H9 (cell line): Measurements from ENCODE around the gene RNPEP. TPM values are rescaled to one million over a fixed set of nuclear protein-coding genes. Genes with fewer than 3 reads are reported as not detected.
A peak's percentile ranks its signal among the peaks of the same experiment; 100 is the strongest.

Experiments
- DNase-seq: peaks from one replicate; pipeline ENCODE4 v3.0.0-alpha.2; 2017
- H2AFZ ChIP-seq: one replicate; pipeline ENCODE4 v1.6.1; 2013; ENCODE audit warnings: mild to moderate bottlenecking, low read length, control low read depth, moderate library complexity
- H2AK5ac ChIP-seq: 2 replicates; pipeline ENCODE4 v1.6.1; 2013; ENCODE audit warnings: low read length, control low read depth, mixed read lengths; ENCODE audit not compliant: insufficient read length
- H2BK120ac ChIP-seq: one replicate; pipeline ENCODE4 v1.6.1; 2013; ENCODE audit warnings: low read depth, mild to moderate bottlenecking, low read length, control low read depth, inconsistent platforms; ENCODE audit not compliant: poor library complexity, severe bottlenecking
- H2BK12ac ChIP-seq: 2 replicates; pipeline ENCODE4 v1.6.1; 2013; ENCODE audit warnings: low read length, control low read depth, mixed read lengths, low read depth; ENCODE audit not compliant: insufficient read length
- H2BK15ac ChIP-seq: 2 replicates; pipeline ENCODE4 v1.6.1; 2013; ENCODE audit warnings: low read depth, low read length, control low read depth
- H2BK20ac ChIP-seq: one replicate; pipeline ENCODE4 v1.6.1; 2013; ENCODE audit warnings: low read depth, mild to moderate bottlenecking, low read length, control low read depth, inconsistent platforms; ENCODE audit not compliant: poor library complexity, severe bottlenecking
- H2BK5ac ChIP-seq: 2 replicates; pipeline ENCODE4 v1.6.1; 2013; ENCODE audit warnings: low read length, control low read depth, mixed read lengths; ENCODE audit not compliant: insufficient read length
- H3K14ac ChIP-seq: 2 replicates; pipeline ENCODE4 v1.6.1; 2013; ENCODE audit warnings: low read length, control low read depth; ENCODE audit not compliant: insufficient read depth
- H3K18ac ChIP-seq: 2 replicates; pipeline ENCODE4 v1.6.1; 2013; ENCODE audit warnings: low read depth, mild to moderate bottlenecking, mixed read lengths, low read length, control low read depth; ENCODE audit not compliant: insufficient read length
- H3K23ac ChIP-seq: 2 replicates; pipeline ENCODE4 v1.6.1; 2013; ENCODE audit warnings: low read length, control low read depth, mixed read lengths, low read depth; ENCODE audit not compliant: insufficient read length
- H3K23me2 ChIP-seq: 2 replicates; pipeline ENCODE4 v1.6.1; 2013; ENCODE audit warnings: low read depth, mild to moderate bottlenecking, mixed read lengths, low read length, control low read depth; ENCODE audit not compliant: insufficient read length, poor library complexity, severe bottlenecking
- H3K27ac ChIP-seq: 2 replicates; pipeline ENCODE4 v1.5.1; 2013; ENCODE audit warnings: low read length, control low read depth, mixed read lengths, low read depth; ENCODE audit not compliant: insufficient read length
- H3K27me3 ChIP-seq: 2 replicates; pipeline ENCODE4 v1.6.1; 2013; ENCODE audit warnings: low read length, control low read depth, inconsistent platforms; ENCODE audit not compliant: insufficient read depth
- H3K4ac ChIP-seq: 2 replicates; pipeline ENCODE4 v1.6.1; 2013; ENCODE audit warnings: low read depth, mild to moderate bottlenecking, control low read depth, inconsistent platforms, low read length, moderate library complexity
- H3K4me1 ChIP-seq: 2 replicates; pipeline ENCODE4 v1.6.1; 2013; ENCODE audit warnings: low read length, control low read depth, inconsistent platforms; ENCODE audit not compliant: insufficient read depth
- H3K4me2 ChIP-seq: 2 replicates; pipeline ENCODE4 v1.6.1; 2013; ENCODE audit warnings: low read length, control low read depth, mixed read lengths; ENCODE audit not compliant: insufficient read length, insufficient read depth
- H3K56ac ChIP-seq: 2 replicates; pipeline ENCODE4 v1.6.1; 2013; ENCODE audit warnings: low read depth, mild to moderate bottlenecking, mixed read lengths, low read length, control low read depth; ENCODE audit not compliant: insufficient read length
- H3K79me1 ChIP-seq: 2 replicates; pipeline ENCODE4 v1.6.1; 2013; ENCODE audit warnings: low read depth, mild to moderate bottlenecking, moderate library complexity, low read length, control low read depth, inconsistent platforms; ENCODE audit not compliant: insufficient read depth, poor library complexity, severe bottlenecking
- H3K79me2 ChIP-seq: 2 replicates; pipeline ENCODE4 v1.6.1; 2013; ENCODE audit warnings: low read length, control low read depth, inconsistent platforms; ENCODE audit not compliant: insufficient read depth
- H3K9ac ChIP-seq: 2 replicates; pipeline ENCODE4 v1.6.1; 2013; ENCODE audit warnings: low read length, control low read depth, mixed read lengths; ENCODE audit not compliant: insufficient read length; ENCODE audit errors: extremely low read depth
- H3K9me3 ChIP-seq: one replicate; pipeline ENCODE4 v1.6.1; 2013; ENCODE audit warnings: low read depth, low read length, inconsistent platforms; ENCODE audit not compliant: control insufficient read depth
- H3T11ph ChIP-seq: one replicate; pipeline ENCODE4 v1.6.1; 2013; ENCODE audit warnings: mild to moderate bottlenecking, low read length, control low read depth, inconsistent platforms
- H4K20me1 ChIP-seq: one replicate; pipeline ENCODE4 v1.6.1; 2013; ENCODE audit not compliant: control insufficient read depth, insufficient read length, insufficient read depth
- H4K5ac ChIP-seq: 2 replicates; pipeline ENCODE4 v1.6.1; 2013; ENCODE audit warnings: low read depth, mild to moderate bottlenecking, mixed read lengths, low read length, control low read depth; ENCODE audit not compliant: insufficient read length
- H4K8ac ChIP-seq: replicated peaks from 2 replicates; pipeline ENCODE4 v1.6.1; 2013; ENCODE audit warnings: low read length, control low read depth, mixed read lengths, low read depth; ENCODE audit not compliant: insufficient read length
- H4K91ac ChIP-seq: 2 replicates; pipeline ENCODE4 v1.6.1; 2013; ENCODE audit warnings: low read depth, mild to moderate bottlenecking, moderate library complexity, mixed read lengths, low read length, control low read depth; ENCODE audit not compliant: insufficient read length
- H3K27ac Mint-ChIP-seq, 3 experiments: 2 replicates in 2 of 3; 3 replicates in 1 of 3; pipeline ENCODE4 v1.8.0; 2020 to 2021; ENCODE audit warnings: mixed read lengths in 3 of 3, mild to moderate bottlenecking in 1 of 3, moderate library complexity in 1 of 3
- H3K27me3 Mint-ChIP-seq: 2 replicates; pipeline ENCODE4 v1.8.0; 2021; ENCODE audit warnings: low read depth, mild to moderate bottlenecking, moderate library complexity, mixed read lengths
- H3K36me3 Mint-ChIP-seq, 3 experiments: 2 replicates in 2 of 3; 3 replicates in 1 of 3; pipeline ENCODE4 v1.8.0; 2020 to 2021; ENCODE audit warnings: low read depth in 3 of 3, mixed read lengths in 3 of 3; ENCODE audit not compliant: insufficient read depth in 1 of 3
- H3K4me1 Mint-ChIP-seq, 2 experiments: 2 replicates each; pipeline ENCODE4 v1.8.0; 2020; ENCODE audit warnings: mixed read lengths in 2 of 2
- H3K4me3 Mint-ChIP-seq, 2 experiments: 2 replicates in 1 of 2; 3 replicates in 1 of 2; pipeline ENCODE4 v1.8.0; 2020 to 2021; ENCODE audit warnings: mild to moderate bottlenecking in 2 of 2, mixed read lengths in 2 of 2, moderate library complexity in 1 of 2
- H3K9me3 Mint-ChIP-seq, 2 experiments: 2 replicates in 1 of 2; 3 replicates in 1 of 2; pipeline ENCODE4 v1.8.0; 2020; ENCODE audit warnings: mild to moderate bottlenecking in 2 of 2, mixed read lengths in 2 of 2, moderate library complexity in 1 of 2
- CTCF ChIP-seq: fragments of 200-600 bp; sonication (generic); conservative IDR thresholded peaks from 3 replicates; pipeline ENCODE4 v1.8.0; 2021; ENCODE audit warnings: antibody characterized with exemption, mild to moderate bottlenecking
- WGBS: extraction: QIAGEN DNeasy Blood & Tissue Kit; methylation state at CpG from one replicate; pipeline ENCODE4 v1.1.7; 2013; ENCODE audit warnings: missing lambda C conversion rate, low lambda C conversion rate, mixed read lengths; ENCODE audit not compliant: insufficient read length; ENCODE audit errors: extremely low coverage; 5-methylcytosine and 5-hydroxymethylcytosine counted together
- total RNA-seq: library from RNA; stranded (reverse); gene quantifications from 2 replicates; pipeline ENCODE4 v1.2.1, GENCODE V29; 2021

RNPEP gene
- total RNA-seq, 1 experiment from 2014 or later, result 49.9 TPM

- Histone ChIP-seq H2BK12ac (no peak overlapping the region), H3K23ac (no peak overlapping the region), H3T11ph (no peak overlapping the region), H3K27ac (no peak overlapping the region), H3K9me3 (no peaks in the 10 kb centered on the region), H4K91ac (no peak overlapping the region), H2BK120ac (no peak overlapping the region), H4K8ac (no peak overlapping the region), H3K27me3 (no peaks in the 10 kb centered on the region), H4K5ac (no peak overlapping the region), H3K4me1 (peaks cover 6% of the 10 kb centered on the region), H3K9ac (no peak overlapping the region), H2AK5ac (no peak overlapping the region), H3K23me2 (peaks cover 6% of the 10 kb centered on the region), H2BK15ac (no peak overlapping the region), H2BK5ac (no peak overlapping the region), H3K14ac (no peak overlapping the region), H3K18ac (no peak overlapping the region), H3K4me2 (no peak overlapping the region), H3K79me1 (no peaks in the 10 kb centered on the region), H3K4ac (no peak overlapping the region), H2AFZ (no peak overlapping the region), H3K56ac (no peak overlapping the region), H4K20me1 (no peaks in the 10 kb centered on the region), H2BK20ac (no peak overlapping the region), H3K79me2 (no peaks in the 10 kb centered on the region)
- WGBS, result no CpG with 5 or more reads among the region's 4 CpGs
- Mint-ChIP-seq H3K4me1 (peaks cover 7 to 23% of the 10 kb centered on the region in 2 experiments), H3K27ac (peak overlapping the region in 1 of 3 experiments; percentile 78; a peak in 2 of 7 replicates), H3K36me3 (no peaks in the 10 kb centered on the region), H3K9me3 (no peaks in the 10 kb centered on the region), H3K27me3 (peaks cover 3% of the 10 kb centered on the region; the same call in 1 of the 2 replicates), H3K4me3 (no peak overlapping the region)
- TF ChIP-seq CTCF, result no peak
- DNase-seq, result no peak
Observed at GRCh38 chr1:201939148-201939547, 43.3 kb upstream of the RNPEP start.
